ENCODE measurements around the gene SLC26A5. TPM values are rescaled to one million over a fixed set of nuclear protein-coding genes. Genes with fewer than 3 reads are reported as not detected.

Gene SLC26A5
- total and polyA plus RNA-seq, 2 of the 8 experiments (the other 6 are each of a cell fraction or from before 2014, with no cell fraction given), result 0.09 to 0.24 TPM

DNA sequence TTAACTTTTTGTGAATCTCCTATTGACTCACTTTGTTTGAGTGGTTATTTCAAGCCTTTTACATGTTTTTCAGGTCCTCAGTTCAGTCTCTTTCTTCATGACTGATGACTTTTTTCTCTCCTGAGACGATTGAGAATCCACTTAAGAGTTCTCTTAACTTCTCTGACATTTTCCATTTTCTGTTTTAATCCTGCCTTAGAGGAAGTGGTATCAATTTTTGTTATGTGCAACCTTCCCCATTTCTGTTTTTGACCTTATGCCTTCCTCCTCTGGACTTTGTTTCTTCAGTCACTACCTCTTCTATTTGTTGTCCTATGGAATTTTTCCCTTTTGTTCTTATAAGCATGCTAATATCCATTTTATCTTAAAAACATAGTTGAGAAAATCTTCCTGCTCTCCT, 96.2 kb downstream of the SLC26A5 start:
- no peak overlapping the region for H3K23ac ChIP-seq (ENCODE audit: insufficient read length)
- H2BK15ac ChIP-seq (ENCODE audit: low read length), result no peak overlapping the region
- no peak overlapping the region for H3K18ac ChIP-seq (ENCODE audit: extremely low read depth, low read length)
- H3K23me2 ChIP-seq (ENCODE audit: low read depth, low read length), result 0 out of 2 replicates have a peak, but pooled peaks cover 2% of the 10 kb centered on the region
- no peak overlapping the region for H3K4ac ChIP-seq (replicated peaks; ENCODE audit: insufficient read length, low read depth, low read length)
- ChIA-PET CTCF (ENCODE audit: partially characterized antibody) (no interaction called here), POLR2A (ENCODE audit: partially characterized antibody) (interaction anchor here (0.6 to 0.7 kb wide), 2 partner anchors 12 to 260 kb away, joined by 3 to 4 read pairs; no protein-coding TSS in a partner anchor)
- DNase-seq (ENCODE audit: low read depth in 1 of 2, low spot score in 2 of 2) (no peak), FAIRE-seq (no peak)
- 85% methylated on average over 1 of the region's 1 CpG; no CpG with 5 or more reads in 1 of the 2 experiments for WGBS, 2 experiments (ENCODE audit: extremely low coverage in 1 of 2, insufficient coverage in 1 of 2, insufficient read length in 1 of 2, insufficient replicate concordance in 2 of 2, low coverage in 1 of 2, low lambda C conversion rate in 2 of 2, missing lambda C conversion rate in 1 of 2)
- H3K36me3 ChIP-seq (ENCODE audit: control insufficient read depth in 2 of 4, insufficient read depth in 4 of 4, low read length in 3 of 4), result peaks cover 2 to 10% (median 5%) of the 10 kb centered on the region in 4 experiments; a peak in 4 of 8 replicates
- H2AK5ac ChIP-seq (ENCODE audit: low read depth, low read length), result no peak overlapping the region
- H3K9me3 ChIP-seq (ENCODE audit: insufficient read depth in 2 of 2, low read depth in 1 of 2, low read length in 1 of 2), result no peaks in the 10 kb centered on the region
- H3K4me3 ChIP-seq (ENCODE audit: extremely low read depth in 1 of 4, insufficient read depth in 2 of 4, low read depth in 3 of 4, low read length in 4 of 4), result no peak overlapping the region
- no peak overlapping the region for H3K4me2 ChIP-seq (ENCODE audit: insufficient read depth in 1 of 2, low read depth in 2 of 2, low read length in 2 of 2)
- H2BK12ac ChIP-seq (ENCODE audit: low read depth, low read length), result no peak overlapping the region
- H3K14ac ChIP-seq (ENCODE audit: insufficient read length), result no peak overlapping the region
- peaks cover 20 to 66% of the 10 kb centered on the region in 2 experiments for H3K79me2 ChIP-seq (ENCODE audit: control insufficient read depth in 1 of 2, insufficient read depth in 2 of 2, low read length in 2 of 2)
- H2BK120ac ChIP-seq (replicated peaks; ENCODE audit: low read depth, low read length), result no peak overlapping the region
- no peak overlapping the region for H4K8ac ChIP-seq (ENCODE audit: extremely low read depth, insufficient read depth, low read length)
- H2BK20ac ChIP-seq (ENCODE audit: low read length), result no peak overlapping the region
- H4K5ac ChIP-seq (ENCODE audit: insufficient read length, low read depth, low read length), result no peak overlapping the region
- TF ChIP-seq TAF7 (optimal IDR thresholded peaks at IDR 0.05; ENCODE audit: borderline replicate concordance, low read depth, low read length), result no peak
- TF ChIP-seq CHD2 (IDR thresholded peaks at IDR 0.05; ENCODE audit: low read length), result no peak
- TF ChIP-seq NRF1 (IDR thresholded peaks at IDR 0.05; ENCODE audit: low read depth, low read length), result no peak
- no peak for TF ChIP-seq POLR2A (IDR thresholded peaks at IDR 0.05; ENCODE audit: control extremely low read depth in 1 of 2, low read depth in 2 of 2, low read length in 2 of 2)
- no peak for TF ChIP-seq BACH1 (IDR thresholded peaks at IDR 0.05; ENCODE audit: low read length)
- TF ChIP-seq CBX5 (IDR thresholded peaks at IDR 0.05; ENCODE audit: low read depth, low read length), result no peak
- no peak for TF ChIP-seq EGR1 (IDR thresholded peaks at IDR 0.05; ENCODE audit: borderline replicate concordance, low read depth, low read length)
- TF ChIP-seq HDAC2 (IDR thresholded peaks at IDR 0.05; ENCODE audit: borderline replicate concordance in 1 of 2, low read depth in 2 of 2, low read length in 2 of 2), result no peak
- TF ChIP-seq RNF2 (IDR thresholded peaks at IDR 0.05; ENCODE audit: borderline replicate concordance, low read depth, low read length, missing control alignments, poor library complexity, severe bottlenecking), result no peak
- H3K9ac ChIP-seq (replicated peaks in 1 of 4; ENCODE audit: extremely low read depth in 1 of 4, low read depth in 3 of 4, low read length in 3 of 4), result no peak overlapping the region
- H3K27ac ChIP-seq (ENCODE audit: low read depth, low read length), result no peak overlapping the region
- peaks cover 3 to 5% of the 10 kb centered on the region in 2 experiments for H4K20me1 ChIP-seq (replicated peaks in 1 of 2; ENCODE audit: control insufficient read depth in 1 of 2, insufficient read depth in 2 of 2, low read length in 2 of 2)
- H3K56ac ChIP-seq (replicated peaks; ENCODE audit: insufficient read length, low read depth, low read length), result no peak overlapping the region
- 0 out of 7 replicates have a peak, but pooled peaks cover 0 to 2% (median 0%) of the 10 kb centered on the region in 4 experiments for H3K4me1 ChIP-seq (replicated peaks in 1 of 4; ENCODE audit: control insufficient read depth in 3 of 4, insufficient read depth in 4 of 4, low read length in 3 of 4)
- H3K79me1 ChIP-seq (ENCODE audit: low read depth, low read length), result 0 out of 2 replicates have a peak, but pooled peaks cover 2% of the 10 kb centered on the region
- no peak overlapping the region for H4K91ac ChIP-seq (replicated peaks; ENCODE audit: insufficient read length, low read length)
- H2BK5ac ChIP-seq (ENCODE audit: low read depth, low read length), result no peak overlapping the region
- no peak overlapping the region for H2AFZ ChIP-seq (ENCODE audit: low read length)
- no peaks in the 10 kb centered on the region for H3K27me3 ChIP-seq (replicated peaks in 1 of 4; ENCODE audit: control insufficient read depth in 3 of 4, extremely low read depth in 1 of 4, insufficient read depth in 3 of 4, low read length in 3 of 4)
